ENCODE results near the gene C2orf42. TPM values are rescaled to one million over a fixed set of nuclear protein-coding genes. Genes with fewer than 3 reads are reported as not detected.
"Not testable (repeated sequence)": the region's sequence is repeated elsewhere in the genome, so short reads cannot be mapped to it uniquely, and the experiment has no call there.

The C2orf42 gene
- total RNA-seq, 1 experiment from 2014 or later, result 10.5 TPM

DNA sequence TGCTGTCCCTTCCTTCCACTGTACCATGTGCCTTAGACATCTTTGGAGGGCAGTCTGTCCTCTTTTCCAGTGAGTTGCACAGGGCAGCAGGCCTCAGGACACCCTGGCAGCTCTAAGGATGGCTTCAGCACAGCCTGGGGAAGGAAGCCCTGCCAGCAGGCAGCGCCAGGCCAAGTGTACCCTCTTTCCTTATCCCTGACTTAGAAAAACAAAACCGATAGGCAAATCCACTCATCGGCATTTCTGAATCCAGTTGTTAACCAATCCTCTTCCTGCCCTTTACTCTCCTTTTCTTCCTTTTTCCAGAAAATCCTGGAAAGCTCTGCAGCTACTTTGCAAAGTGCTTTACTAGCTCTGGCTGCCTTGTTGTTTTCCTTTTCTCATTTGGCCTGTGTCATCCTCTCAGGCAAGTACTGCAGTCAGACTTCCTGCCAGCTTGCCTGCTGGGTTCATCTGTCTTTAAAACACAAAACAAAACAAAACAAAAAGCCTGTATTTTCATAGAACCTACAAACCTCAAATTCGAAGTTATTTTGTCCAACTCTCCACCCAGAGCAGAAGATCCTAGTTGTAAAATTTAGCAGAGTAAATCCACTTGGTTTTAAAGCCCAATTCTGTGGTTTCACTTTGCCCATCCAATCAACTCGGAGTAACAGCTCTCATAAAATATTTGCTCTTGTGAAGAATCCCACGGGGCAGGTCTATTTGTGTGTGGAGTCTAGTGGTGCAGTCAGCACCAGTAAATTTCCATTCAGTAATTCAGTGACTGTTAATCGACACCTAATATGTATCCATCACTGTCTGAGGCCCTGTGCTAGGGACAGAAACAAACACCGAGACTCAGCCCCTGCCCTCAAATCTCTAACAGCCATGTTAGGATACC is 58.3 kb downstream of the C2orf42 start:
- peak; percentile 71 for DNase-seq (ENCODE audit: low read depth)

DNA sequence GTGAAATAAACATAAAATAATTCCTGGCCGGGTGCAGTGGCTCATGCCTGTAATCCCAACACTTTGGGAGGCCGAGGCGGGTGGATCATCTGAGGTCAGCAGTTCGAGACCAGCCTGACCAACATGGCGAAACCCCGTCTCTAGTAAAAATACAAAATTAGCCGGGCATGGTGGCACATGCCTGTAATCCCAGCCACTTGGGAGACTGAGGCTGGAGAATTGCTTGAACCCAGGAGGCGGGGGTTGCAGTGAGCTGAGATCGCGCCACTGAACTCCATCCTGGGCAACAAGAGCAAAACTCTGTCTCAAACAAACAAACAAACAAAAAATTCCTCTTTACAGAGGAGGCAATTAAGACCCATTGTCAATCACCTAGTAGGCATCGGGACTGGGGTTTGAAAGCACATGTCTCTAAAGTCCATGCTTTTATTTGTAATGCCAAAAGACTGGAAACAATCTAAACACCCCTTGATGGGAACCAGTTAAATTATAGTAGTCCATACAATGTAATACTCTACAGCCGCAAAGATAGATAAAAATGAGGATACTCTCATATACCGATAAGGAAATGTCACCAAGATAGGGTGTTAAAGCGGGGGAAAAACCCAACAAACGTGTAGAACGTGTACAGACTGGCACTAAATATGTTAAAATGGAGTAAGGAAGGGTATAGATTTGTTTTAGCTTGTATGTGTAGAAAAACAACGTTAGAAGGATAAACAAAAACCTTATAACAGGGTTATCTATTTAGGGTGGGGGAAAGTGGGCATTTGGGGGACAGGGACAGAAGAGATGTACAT is 59.3 kb downstream of the C2orf42 start:
- not testable (repeated sequence) for DNase-seq (ENCODE audit: low read depth)

- DNase-seq (ENCODE audit: low read depth), result no peak
Measured at GRCh38 chr2:70128005-70128404, 62.8 kb downstream of the C2orf42 start.

GRCh38 chr2:70126413-70126812 is 64.4 kb downstream of the C2orf42 start:
- no peak for DNase-seq (ENCODE audit: low read depth)

DNA sequence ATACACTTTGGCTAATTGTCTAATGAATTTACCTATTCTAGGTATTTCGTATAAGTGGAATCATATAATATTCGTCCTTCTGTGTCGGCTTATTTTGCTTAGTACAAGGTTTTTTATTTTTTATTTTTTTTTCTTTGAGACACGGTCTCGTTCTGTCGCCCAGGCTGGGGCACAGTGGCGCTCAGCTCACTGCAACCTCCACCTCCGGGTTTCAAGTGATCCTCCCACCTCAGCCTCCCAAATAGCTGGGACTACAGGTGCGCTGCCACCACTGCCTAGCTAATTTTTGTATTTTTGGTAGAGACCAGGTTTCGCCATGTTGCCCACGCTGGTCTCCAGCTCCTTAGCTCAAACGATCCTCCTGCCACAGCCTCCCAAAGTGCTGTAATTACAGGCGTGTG is 65.3 kb downstream of the C2orf42 start:
- no peak for DNase-seq (ENCODE audit: low read depth)

- peak; percentile 42 for DNase-seq (ENCODE audit: low read depth)
Measured at GRCh38 chr2:70124983-70125480, 65.8 kb downstream of the C2orf42 start.

- DNase-seq (ENCODE audit: low read depth), result no peak
Measured at GRCh38 chr2:70123829-70124116, 67.0 kb downstream of the C2orf42 start.

DNA sequence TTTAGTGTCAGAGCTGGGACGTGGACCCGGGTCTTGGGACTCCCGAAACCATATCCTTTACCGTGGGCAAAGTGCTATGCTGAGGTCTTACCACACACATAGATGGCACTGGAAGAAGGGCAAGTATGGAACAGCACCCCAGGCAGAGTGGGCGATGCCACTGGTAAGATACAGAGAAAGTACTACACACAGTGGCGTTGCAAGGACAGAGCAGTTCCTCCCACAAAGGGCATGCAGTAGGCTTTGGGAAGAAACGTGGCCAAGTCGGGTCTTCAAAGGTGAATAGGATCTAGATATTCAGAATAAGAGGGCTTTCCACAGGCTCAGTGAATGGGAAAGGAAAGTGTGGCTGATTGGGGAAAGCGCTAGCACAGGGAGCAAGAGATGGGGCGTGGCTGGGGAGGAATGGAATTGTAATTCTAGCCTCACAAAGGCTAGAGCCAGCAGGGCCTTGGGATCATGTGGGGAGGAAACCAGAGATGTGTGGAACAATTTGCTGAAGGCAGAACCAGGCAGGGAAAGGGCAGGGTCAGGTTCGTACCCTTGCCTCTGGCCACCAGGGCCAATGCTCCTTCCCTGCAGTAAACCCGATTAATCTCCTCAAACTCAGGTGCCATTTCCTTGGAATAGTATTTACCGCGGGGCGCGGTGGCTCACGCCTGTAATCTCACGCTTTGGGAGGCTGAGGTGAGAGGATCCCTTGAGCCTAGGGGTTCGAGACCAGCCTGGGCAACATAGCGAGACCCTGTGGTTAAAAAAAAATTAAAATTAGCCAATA is 67.6 kb downstream of the C2orf42 start:
- DNase-seq (ENCODE audit: low read depth), result peak; percentile 45

DNA sequence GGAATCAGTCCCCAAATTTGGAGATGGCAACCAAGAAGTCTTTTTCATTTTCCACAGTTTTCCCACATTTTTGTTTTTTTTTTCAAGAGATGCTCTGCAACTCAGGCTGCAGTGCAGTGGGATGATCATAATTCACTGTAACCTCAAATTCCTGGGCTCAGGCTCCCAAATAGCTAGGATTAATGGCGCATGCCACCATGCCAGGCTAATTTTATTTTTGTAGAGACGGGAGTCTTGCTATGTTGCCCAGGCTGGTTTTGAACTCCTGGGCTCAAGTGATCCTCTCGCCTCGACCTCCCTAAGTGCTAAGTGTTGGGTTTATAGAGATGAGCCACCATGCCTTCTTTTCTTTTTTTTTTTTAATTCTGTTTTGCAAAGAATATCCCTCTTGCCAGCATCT is 68.3 kb downstream of the C2orf42 start:
- DNase-seq (ENCODE audit: low read depth), result no peak

- no peak for DNase-seq (ENCODE audit: low read depth)
Measured at GRCh38 chr2:70121627-70122372, 69.0 kb downstream of the C2orf42 start.

DNA sequence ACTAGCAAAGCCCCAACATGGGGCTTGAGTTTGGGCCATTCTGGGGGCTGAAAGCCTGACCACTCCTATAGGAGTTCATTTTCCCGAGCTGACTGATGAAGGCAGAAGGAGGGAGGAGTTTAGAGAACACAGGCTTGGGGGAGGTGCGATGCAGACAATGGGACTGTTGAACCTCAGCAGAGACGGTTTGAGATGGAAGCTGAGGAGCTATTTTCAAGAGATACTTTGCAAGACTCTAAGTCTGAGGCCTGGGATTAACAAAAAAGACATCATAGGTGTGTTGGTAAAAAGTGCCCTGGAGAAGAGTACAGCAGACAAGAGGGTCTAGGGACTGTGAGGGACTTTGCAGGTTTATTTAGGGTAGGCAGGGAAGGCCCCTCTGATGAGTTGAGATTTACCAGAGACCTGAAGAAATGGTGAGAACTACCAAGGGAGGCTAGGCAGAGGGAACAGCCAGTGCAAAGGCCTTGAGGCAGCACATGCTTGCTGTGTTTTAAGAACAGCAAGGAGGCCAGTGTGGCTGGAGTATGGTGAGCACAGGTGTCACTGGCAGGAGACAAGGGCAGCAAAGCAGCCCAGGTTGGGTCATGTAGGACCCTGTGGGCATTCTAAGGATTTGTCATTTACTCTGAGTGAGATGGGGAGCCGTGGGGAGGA is 71.9 kb downstream of the C2orf42 start:
- DNase-seq (ENCODE audit: low read depth), result no peak

DNA sequence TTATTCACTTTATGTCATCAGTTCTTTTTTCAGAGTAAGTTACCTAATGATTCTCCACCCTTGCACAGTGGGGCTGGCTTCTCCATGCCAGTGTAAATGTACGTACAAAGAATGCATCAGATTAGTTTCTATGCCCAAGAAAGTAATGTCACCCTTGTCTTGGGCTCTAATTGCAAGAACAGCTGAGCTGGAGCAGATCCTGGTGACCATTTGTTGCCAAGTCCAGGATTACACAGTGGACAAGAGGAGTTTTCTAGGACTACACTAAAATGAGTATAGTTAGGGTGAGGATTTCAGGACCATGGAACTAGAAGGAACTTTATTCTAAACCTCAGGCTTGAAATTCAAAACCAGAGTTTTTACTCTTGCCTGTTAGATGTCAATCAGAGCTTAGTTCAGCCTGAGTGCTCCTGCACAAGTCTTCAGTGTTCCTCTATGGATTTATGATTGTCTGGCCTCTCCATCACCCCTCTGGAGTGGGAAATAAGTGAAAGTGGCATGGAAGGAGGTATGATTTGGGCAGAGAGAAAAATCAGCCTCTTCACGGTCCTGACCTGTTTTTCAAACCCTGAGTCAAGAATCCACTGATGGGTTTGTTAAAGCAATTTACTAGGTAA is 73.8 kb downstream of the C2orf42 start:
- no peak for DNase-seq (ENCODE audit: low read depth)

DNA sequence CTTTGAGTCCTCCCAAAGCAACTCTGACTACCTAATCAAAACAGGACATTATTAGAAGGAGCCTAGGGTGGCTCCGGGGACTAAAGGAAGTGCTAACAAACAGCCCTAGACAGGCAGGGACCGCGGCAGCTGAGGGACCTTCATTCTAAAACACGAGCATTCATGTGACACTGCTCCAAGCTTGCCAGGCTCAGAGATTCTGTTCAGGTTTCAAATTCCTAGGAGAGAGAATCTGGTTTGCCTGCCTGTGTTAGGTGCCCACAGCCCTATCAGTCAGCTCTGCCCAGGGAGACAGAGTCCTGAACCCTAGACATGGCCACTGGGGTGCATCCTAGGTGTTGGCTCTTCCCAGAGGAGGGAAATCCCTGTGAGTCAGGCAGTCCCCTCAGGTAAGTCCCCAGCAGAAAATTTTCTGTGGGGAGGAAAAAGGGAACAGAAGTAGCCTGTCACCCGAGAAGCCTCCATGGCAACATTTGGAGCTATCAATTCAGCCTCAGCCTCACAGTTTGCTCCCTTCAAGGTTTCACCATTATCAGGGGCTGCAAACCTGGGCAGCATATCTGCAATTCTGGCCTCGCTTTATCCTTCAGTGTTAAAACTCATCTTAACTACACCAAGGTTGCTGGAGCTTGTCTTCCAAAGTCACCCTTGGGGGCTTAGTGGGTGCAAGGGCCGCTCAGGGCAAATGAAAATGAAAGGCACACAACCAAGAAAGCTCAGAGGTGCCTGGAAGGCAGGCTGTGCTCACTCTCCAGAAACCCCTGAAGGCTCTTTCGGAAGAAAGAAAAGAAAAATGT is 75.0 kb downstream of the C2orf42 start:
- DNase-seq (ENCODE audit: low read depth), result no peak

DNA sequence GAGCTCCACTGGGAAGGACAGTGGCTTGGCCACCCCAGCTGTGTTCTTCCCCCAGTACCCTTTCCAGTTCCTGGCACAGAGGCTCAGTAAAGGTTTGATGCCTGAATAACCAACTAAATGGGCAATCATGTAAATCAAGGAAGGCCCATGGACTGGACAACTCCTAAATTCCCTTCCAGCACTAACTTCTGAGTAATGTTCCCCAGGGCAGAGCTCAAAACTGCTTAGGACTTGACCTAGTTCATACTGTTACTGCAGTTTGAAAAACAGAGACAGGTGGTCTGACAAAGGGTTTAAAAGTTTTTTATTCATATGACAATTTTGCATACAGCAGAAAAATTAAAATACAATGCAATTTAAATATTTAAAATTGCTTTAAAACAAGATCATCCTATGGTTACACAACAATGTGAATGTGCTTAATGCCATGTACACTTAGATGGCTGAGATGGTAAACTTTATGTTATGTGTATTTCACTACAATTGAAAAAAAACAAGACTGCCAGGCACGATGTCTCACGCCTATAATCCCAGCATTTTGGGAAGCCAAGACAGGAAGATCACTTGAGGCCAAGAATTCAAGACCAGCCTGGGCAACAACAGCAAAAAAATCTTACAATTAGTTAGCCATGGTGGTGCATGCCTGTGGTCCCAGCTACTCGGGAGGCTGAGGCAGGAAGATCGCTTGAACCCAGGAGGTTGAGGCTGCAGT is 77.3 kb downstream of the C2orf42 start:
- DNase-seq (ENCODE audit: low read depth), result no peak

DNA sequence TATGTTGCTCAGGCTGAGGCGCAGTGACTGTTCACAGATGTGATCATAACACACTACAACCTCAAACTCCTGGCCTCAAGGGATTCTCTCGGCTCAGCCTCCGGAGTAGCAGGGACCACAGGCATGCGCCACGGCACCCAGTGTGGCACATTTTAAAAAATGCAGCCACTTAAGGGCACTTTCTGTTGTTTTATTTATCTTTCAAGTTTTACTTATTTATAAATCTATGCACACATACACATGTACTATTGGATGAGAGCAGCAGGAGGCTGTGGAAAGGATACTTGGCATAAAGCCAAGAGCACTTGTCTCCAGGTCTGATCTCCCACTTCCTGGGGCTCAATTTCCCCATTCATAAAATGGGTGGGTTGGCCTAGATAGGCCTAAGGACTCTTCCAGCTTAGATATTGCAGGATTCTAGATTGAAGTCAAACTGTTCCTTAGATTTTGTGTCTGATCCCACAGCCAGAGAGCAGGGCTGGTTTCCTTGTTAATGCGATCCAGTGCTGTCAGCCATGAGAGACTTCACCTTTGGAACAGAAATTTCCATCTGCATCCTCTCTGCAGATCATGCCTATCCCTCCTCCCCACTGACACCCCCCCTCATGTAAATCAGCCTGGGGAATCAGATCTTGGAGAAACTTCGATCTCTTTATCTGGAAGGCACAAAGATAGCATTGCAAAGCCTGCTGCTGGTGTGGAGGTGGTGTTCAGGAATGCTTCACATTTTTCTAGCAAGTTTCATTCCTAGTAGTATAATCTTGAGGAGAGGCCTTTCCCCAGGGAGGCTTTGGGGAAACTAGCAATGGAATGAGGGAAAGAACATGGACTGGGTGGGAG is 78.8 kb downstream of the C2orf42 start:
- peak; percentile 27 for DNase-seq (ENCODE audit: low read depth)

- not testable (repeated sequence) for DNase-seq (ENCODE audit: low read depth)
Measured at GRCh38 chr2:70110397-70110796, 80.4 kb downstream of the C2orf42 start.

DNA sequence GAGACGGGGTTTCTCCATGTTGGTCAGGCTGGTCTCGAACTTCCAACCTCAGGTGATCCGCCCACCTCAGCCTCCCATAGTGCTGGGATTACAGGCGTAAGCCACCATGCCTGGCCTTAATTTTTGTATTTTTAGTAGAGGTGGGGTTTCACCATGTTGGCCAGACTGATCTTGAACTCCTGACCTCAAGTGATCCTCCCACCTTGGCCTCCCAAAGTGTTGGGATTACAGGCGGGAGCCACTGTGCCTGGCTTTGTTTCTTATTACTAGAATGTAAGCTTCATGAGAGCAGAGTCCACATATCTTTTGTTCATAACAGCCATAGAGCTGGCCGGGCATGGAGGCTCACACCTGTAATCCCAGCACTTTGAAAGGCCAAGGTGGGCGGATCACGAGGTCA is 84.7 kb downstream of the C2orf42 start:
- not testable (repeated sequence) for DNase-seq (ENCODE audit: low read depth)

Measured in M059J (cell line).